Transverse colon (tissue), 4 donors: ENCODE results near the gene C3orf20.

Experiments
- CTCF ChIP-seq, 5 experiments: fragments of 200-600 bp in 3 of 5; fragments of 450-650 bp in 2 of 5; sonication (generic) in 3 of 5; IDR thresholded peaks; 1 replicate in 2 of 5; 2 replicates in 3 of 5; pipeline ENCODE4 v1.5.1; 2016 to 2017; ENCODE audit warnings: antibody characterized with exemption in 5 of 5, inconsistent platforms in 3 of 5, mild to moderate bottlenecking in 2 of 5, moderate library complexity in 1 of 5
- EP300 ChIP-seq: sonication (generic); formaldehyde crosslinking; IDR thresholded peaks from one replicate; pipeline ENCODE4 v1.6.1; 2017; ENCODE audit warnings: antibody characterized with exemption, low read depth
- POLR2A ChIP-seq: fragments of 450-650 bp; IDR thresholded peaks from one replicate; pipeline ENCODE4 v1.6.1; 2016; ENCODE audit warnings: antibody characterized with exemption, mild to moderate bottlenecking, moderate library complexity
- POLR2AphosphoS5 ChIP-seq, 3 donors: sonication (generic); formaldehyde crosslinking; IDR thresholded peaks; one replicate each; pipeline ENCODE4 v1.6.1; 2016; ENCODE audit warnings: antibody characterized with exemption in 3 of 3

DNA sequence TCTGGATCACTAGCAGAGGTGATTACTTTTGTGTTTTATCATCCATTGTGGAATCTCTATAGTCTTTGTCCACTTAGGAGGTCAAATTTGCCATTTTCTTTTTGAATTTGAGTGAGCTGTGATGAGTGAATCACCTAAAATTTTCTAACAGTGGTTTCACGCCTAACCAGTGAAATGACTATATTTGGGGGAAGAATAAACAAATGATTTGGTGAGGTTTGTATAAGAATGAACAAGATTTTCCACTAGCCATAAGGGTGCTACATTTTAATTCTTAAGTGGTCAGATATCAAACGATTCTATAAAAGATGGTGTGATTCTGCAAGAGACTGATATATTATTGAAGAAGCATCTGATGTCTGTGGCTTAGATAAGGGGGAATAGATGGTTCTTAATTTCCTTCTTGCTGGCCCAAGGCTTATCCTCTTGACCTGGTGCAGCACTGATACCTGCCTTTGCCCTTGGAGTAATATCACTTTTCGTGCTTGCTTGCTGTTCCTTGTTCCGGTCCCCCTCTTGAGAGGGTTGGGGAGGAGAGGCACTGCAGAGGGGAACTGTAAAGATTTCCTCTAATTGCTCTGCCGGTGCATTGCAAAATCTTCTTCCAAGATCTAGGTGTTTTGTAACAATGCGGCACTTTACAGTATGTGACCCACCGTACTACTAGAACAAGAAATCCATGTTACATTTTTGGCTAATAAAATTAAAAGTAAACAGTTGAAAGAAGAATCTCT is 14.5 kb downstream of the C3orf20 start:
- TF ChIP-seq POLR2A, result no peak
- TF ChIP-seq CTCF (IDR thresholded peaks at IDR 0.05), result no peak
- no peak for TF ChIP-seq POLR2AphosphoS5 (IDR thresholded peaks at IDR 0.05)
- no peak for TF ChIP-seq EP300
